ENCODE results near the gene MRPL38. TPM values are rescaled to one million over a fixed set of nuclear protein-coding genes. Genes with fewer than 3 reads are reported as not detected.
A peak's percentile ranks its signal among the peaks of the same experiment; 100 is the strongest.

MRPL38 gene
- total RNA-seq, 1 donor from 2014 or later: 31.9 TPM

DNA sequence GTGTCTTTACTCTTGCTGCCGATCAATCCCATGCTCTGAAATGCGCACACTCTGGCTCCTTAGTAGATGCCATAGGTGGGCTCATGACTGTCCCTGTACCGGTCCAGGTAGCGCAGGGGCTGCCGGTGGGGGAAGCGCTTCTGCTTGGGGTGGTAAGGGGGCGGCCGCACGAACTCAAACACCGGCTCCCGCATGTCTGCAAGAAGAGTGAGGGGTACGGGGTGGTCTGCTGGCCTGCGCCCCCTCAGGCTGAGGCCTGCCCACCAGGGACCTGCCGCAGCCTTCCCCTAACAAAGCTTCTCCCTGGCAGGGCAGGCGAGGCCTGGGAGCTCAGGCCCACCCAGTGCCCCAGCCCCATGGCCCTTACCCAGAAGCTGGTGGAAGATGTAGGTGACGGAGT lies 5.9 kb downstream of the MRPL38 start:
- intact Hi-C loops (cut with DNase I): no loop called here
- TF ChIP-seq CTCF (IDR thresholded peaks at IDR 0.05): no peak
- peaks cover 42 to 45% of the 10 kb centered on the region in 2 donors for H3K36me3 ChIP-seq
- H3K4me3 ChIP-seq: no peak overlapping the region
- H3K27ac ChIP-seq: no peak overlapping the region
- H3K27me3 ChIP-seq: no peaks in the 10 kb centered on the region
- H3K9me3 ChIP-seq: no peaks in the 10 kb centered on the region
- peaks cover 2 to 23% of the 10 kb centered on the region in 2 donors for H3K4me1 ChIP-seq
- DNase-seq (ENCODE audit: low spot score in 2 of 2): no peak

DNA sequence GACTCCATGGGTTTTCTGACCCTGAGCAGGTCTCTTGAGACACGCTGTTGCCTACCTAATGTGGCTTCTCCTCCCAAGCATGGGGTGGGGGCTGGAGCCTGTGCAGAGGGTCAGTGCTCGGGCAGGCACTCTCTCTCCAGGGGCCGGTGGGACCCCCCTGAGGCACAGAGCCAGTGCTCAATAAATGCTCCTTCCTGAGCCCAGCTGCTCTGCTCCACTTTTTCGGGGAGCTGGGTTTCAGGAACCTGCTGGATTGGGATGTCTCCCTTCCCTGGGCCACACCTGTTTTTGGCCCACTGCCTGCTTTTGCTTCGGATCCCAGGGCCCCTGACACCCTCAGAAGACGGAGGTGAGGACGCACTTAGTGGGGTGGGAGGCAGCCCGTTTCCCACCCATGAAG lies 6.6 kb downstream of the MRPL38 start:
- no peak overlapping the region for H3K4me3 ChIP-seq
- no peak overlapping the region for H3K27ac ChIP-seq
- no peaks in the 10 kb centered on the region for H3K9me3 ChIP-seq
- intact Hi-C loops (cut with DNase I): no loop called here
- no peak for DNase-seq (ENCODE audit: low spot score in 2 of 2)
- peaks cover 0 to 21% of the 10 kb centered on the region in 2 donors for H3K4me1 ChIP-seq
- TF ChIP-seq CTCF (IDR thresholded peaks at IDR 0.05): no peak
- peaks cover 42 to 45% of the 10 kb centered on the region in 2 donors for H3K36me3 ChIP-seq
- no peaks in the 10 kb centered on the region for H3K27me3 ChIP-seq

DNA sequence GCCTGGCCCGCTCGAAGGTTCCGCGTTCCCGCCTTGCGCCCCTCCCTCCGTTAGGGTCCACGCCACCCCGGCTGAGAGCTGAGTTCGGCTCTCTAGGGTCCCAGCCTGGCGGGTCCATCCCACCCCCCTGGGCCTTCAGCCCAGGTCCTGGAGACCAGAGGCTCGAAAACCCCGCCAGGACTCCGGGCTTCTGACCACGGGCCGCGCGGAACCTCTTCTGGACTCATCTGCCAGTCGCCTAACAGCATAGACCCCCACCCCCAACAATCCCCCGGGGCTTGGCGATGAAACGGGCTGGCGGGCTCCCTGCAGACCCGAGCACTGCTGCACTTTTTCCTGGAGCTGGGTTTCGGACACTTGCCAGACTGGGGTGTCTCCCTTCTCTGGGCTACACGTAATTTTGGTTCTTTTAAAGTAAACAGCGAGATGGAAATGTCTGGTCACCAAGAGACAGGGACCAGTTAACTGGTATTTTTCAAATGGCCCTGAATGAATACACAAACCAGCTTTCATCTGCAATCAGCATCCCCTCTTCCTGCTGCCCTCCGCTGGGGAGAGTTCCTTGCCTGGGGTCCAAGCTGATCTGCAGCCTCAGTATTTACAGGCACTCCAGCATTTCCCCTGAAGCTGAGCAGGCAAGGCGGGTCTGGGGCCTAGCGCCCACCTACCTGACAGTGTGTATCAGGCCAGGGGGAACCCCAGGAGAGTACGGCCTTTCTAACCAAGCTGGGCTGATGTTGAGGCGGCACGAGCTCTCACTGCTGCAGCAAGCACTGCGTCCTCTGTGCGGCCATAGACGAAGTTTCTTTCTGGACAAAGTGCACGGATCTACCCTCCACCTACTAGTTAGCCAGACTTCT lies 7.3 kb downstream of the MRPL38 start:
- H3K36me3 ChIP-seq: peaks cover 42% of the 10 kb centered on the region in 2 donors
- H3K9me3 ChIP-seq: no peaks in the 10 kb centered on the region
- H3K4me3 ChIP-seq: peak overlapping the region; percentile 87 to 96
- TF ChIP-seq CTCF (IDR thresholded peaks at IDR 0.05): no peak
- intact Hi-C loops (cut with DNase I): loop anchor here (2.0 kb wide), 2 partner anchors 81 to 113 kb away; partner anchors contain the start of genes ACOX1, TEN1 and UNK
- H3K4me1 ChIP-seq: peaks cover 0 to 21% of the 10 kb centered on the region in 2 donors
- DNase-seq (ENCODE audit: low spot score in 2 of 2): no peak
- no peaks in the 10 kb centered on the region for H3K27me3 ChIP-seq
- peak overlapping the region; percentile 92 to 96 for H3K27ac ChIP-seq

- peak within 1 kb of the TSS; percentile 87 to 96 for H3K4me3 ChIP-seq
- peaks cover 41 to 42% of the 10 kb centered on the region in 2 donors for H3K36me3 ChIP-seq
- H3K4me1 ChIP-seq: peaks cover 0 to 21% of the 10 kb centered on the region in 2 donors
- no peaks in the 10 kb centered on the region for H3K27me3 ChIP-seq
- peak within 1 kb of the TSS; percentile 92 to 96 for H3K27ac ChIP-seq
- H3K9me3 ChIP-seq: no peaks in the 10 kb centered on the region
- intact Hi-C loops (cut with DNase I): loop anchor here (1.0 to 2.0 kb wide), 5 partner anchors 18 to 112 kb away; partner anchors contain the start of genes ACOX1, TEN1, TRIM47 and UNK
- peak; percentile 41 to 94 for DNase-seq (ENCODE audit: low spot score in 2 of 2)
- peak; percentile 56 to 64 (median 58) for TF ChIP-seq CTCF (IDR thresholded peaks at IDR 0.05)
Measured at GRCh38 chr17:75896415-75897159, 8.1 kb downstream of the MRPL38 start, which contains the start of gene TRIM65. TSS of gene TRIM65 (minus strand) at chr17:75896951. CDS start at chr17:75896937, 14 bp downstream.

DNA sequence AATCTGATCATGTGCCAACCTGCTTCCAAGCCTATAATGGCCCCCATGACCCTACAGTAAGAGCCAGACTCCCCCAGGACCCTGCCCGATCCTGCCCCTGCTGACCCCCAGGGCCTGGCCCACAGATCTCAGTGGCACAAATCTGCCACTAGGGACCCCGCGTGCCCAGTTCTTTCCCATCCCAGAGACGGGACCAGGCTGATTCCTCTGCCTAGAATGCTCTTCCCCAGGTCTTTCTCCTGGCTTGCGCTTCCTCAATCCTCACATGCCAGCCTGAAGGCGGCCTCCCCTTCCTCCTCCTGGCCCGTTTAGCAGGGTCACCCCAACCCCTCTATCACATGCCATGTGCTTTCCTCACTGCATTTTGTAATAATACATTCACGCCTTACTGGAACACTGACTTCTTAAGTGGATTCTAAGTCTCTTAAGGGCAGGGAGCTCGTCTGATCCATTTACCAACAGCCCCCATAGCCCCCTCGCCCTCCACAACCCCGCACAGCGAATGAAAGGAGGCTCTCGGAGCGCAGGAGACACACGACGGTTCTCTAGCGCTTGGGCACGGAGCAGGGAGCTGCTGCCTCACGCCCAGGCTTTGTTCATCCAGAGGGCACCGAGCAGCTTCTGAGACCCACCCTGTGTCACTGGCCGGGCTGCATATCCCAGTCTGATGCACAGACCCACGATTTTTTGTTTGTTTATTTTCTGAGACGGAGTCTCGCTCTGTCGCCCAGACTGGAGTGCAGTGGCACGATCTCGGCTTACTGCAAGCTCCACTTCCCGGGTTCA lies 9.1 kb downstream of the MRPL38 start:
- H3K4me1 ChIP-seq: peaks cover 0 to 21% of the 10 kb centered on the region in 2 donors

More for the DNA sequence above, 9.1 kb downstream of the MRPL38 start:
- H3K4me3 ChIP-seq: peak overlapping the region; percentile 87 to 96
- no peaks in the 10 kb centered on the region for H3K9me3 ChIP-seq
- peaks cover 40 to 42% of the 10 kb centered on the region in 2 donors for H3K36me3 ChIP-seq
- TF ChIP-seq CTCF (IDR thresholded peaks at IDR 0.05): peak in 2 of 3 experiments; percentile 3 to 32
- no peaks in the 10 kb centered on the region for H3K27me3 ChIP-seq
- DNase-seq (ENCODE audit: low spot score in 2 of 2): no peak
- intact Hi-C loops (cut with DNase I): loop anchor here (1.0 to 2.0 kb wide), 5 partner anchors 17 to 111 kb away; partner anchors contain the start of genes ACOX1, TEN1, TRIM47 and UNK
- peak overlapping the region; percentile 92 to 96 for H3K27ac ChIP-seq
